ENCODE results near the gene HSPH1. TPM values are rescaled to one million over a fixed set of nuclear protein-coding genes. Genes with fewer than 3 reads are reported as not detected.

HSPH1 gene
- total and polyA plus RNA-seq, 2 of the 13 experiments (the other 11 are each of a cell fraction or from before 2014, with no cell fraction given): 13.0 to 62.9 TPM

DNA sequence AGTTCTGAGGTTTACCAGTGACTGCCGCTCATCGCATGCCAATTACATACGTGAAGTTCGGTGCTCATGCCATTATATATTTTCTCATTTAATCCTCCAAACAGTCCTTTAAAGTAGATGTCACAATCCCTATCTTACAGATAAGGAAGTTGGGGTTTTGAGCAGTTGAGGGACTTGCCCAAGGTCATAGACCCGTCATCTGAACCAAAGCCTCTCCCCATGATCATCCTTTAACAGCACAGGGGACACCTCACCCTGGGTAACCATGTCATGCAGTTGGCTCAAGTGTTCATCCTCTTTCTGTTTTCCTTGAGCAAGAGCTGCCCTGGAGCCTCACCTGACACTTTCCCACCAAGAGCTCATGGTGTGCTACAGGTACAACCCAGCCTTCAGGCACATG is 69.1 kb downstream of the HSPH1 start:
- ATAC-seq (no peak), FAIRE-seq (no peak), DNase-seq (ENCODE audit: low spot score) (no peak)
- H3K4me2 ChIP-seq (ENCODE audit: low read depth, low read length): no peak overlapping the region
- ChIA-PET POLR2A (no interaction called here), CTCF (ENCODE audit: low intra/inter-chr PET ratio, low total read pairs) (no interaction called here)
- H3K36me3 ChIP-seq (replicated peaks in 1 of 2; ENCODE audit: control insufficient read depth in 1 of 2, insufficient read depth in 2 of 2, low read length in 2 of 2): no peaks in the 10 kb centered on the region
- in situ Hi-C loops (cut with HindIII; ENCODE audit: extremely low pct_ligation_motif_present, low pct_unique_long_range_greater_than_20kb) (no loop called here), intact Hi-C loops (cut with micrococcal nuclease; ENCODE audit: unreplicated experiment) (no loop called here)
- no peaks in the 10 kb centered on the region for H3K79me2 ChIP-seq (ENCODE audit: insufficient read depth, low read length)
- no peak overlapping the region for H3K9ac ChIP-seq (ENCODE audit: insufficient read depth, low read depth, low read length)
- BruUV-seq (replicated peaks): no TSS peak
- H2AFZ ChIP-seq (ENCODE audit: low read length): no peak overlapping the region
- H3K4me1 ChIP-seq (ENCODE audit: insufficient read depth, low read length): no peaks in the 10 kb centered on the region
- peaks cover 0 to 31% of the 10 kb centered on the region in 2 experiments; a peak in 3 of 5 replicates for H3K27me3 ChIP-seq (ENCODE audit: control insufficient read depth in 1 of 2, insufficient read depth in 2 of 2, low read length in 2 of 2)
- no peak overlapping the region for H3K27ac ChIP-seq (ENCODE audit: extremely low read length, insufficient read depth, low read length)
- 68% methylated on average over 5 of the region's 5 CpGs for WGBS (ENCODE audit: low lambda C conversion rate)
- H3K9me3 ChIP-seq (ENCODE audit: low read length): no peaks in the 10 kb centered on the region
- no peak overlapping the region for H3K4me3 ChIP-seq (replicated peaks in 1 of 3; ENCODE audit: insufficient read depth in 1 of 3, low read depth in 2 of 3, low read length in 3 of 3)
- no peak for TF ChIP-seq ZNF891 (CRISPR knock-in tag; IDR thresholded peaks at IDR 0.05)
- no peak for TF ChIP-seq PRPF4 (IDR thresholded peaks at IDR 0.05; ENCODE audit: low read depth, low read length, poor library complexity, severe bottlenecking)
- TF ChIP-seq ZNF75D (CRISPR knock-in tag; IDR thresholded peaks at IDR 0.05; ENCODE audit: borderline replicate concordance): no peak
- TF ChIP-seq TBX3 (IDR thresholded peaks at IDR 0.05; ENCODE audit: borderline replicate concordance): no peak
- no peak for TF ChIP-seq E2F2 (CRISPR knock-in tag; IDR thresholded peaks at IDR 0.05; ENCODE audit: borderline replicate concordance)
- no peak for TF ChIP-seq ZNF691 (CRISPR knock-in tag; IDR thresholded peaks at IDR 0.05; ENCODE audit: borderline replicate concordance, low read depth)
- no peak for TF ChIP-seq PHF8 (CRISPR knock-in tag; IDR thresholded peaks at IDR 0.05)
- TF ChIP-seq HNRNPUL1 (IDR thresholded peaks at IDR 0.05; ENCODE audit: low read depth, low read length): no peak
- no peak for TF ChIP-seq TAF1 (CRISPR knock-in tag; IDR thresholded peaks at IDR 0.05)
- no peak for TF ChIP-seq ZBTB1 (CRISPR knock-in tag; IDR thresholded peaks at IDR 0.05; ENCODE audit: borderline replicate concordance)
- TF ChIP-seq MAF1 (CRISPR knock-in tag; IDR thresholded peaks at IDR 0.05; ENCODE audit: borderline replicate concordance): no peak
- no peak for TF ChIP-seq ZNF652 (CRISPR knock-in tag; IDR thresholded peaks at IDR 0.05; ENCODE audit: borderline replicate concordance, low read depth)
- TF ChIP-seq ZNF10 (CRISPR knock-in tag; IDR thresholded peaks at IDR 0.05; ENCODE audit: borderline replicate concordance, low read depth): no peak
- no peak for TF ChIP-seq ARNT2 (CRISPR knock-in tag; IDR thresholded peaks at IDR 0.05; ENCODE audit: low read depth)
- no peaks in the 10 kb centered on the region for H4K20me1 ChIP-seq (ENCODE audit: insufficient read depth, low read length)

Measured in HepG2 (cell line).